Ovary (tissue), 9 donors: ENCODE data around the gene NUP85. TPM values are rescaled to one million over a fixed set of nuclear protein-coding genes. Genes with fewer than 3 reads are reported as not detected.

Experiments used
- DNase-seq, 5 donors: peaks; one replicate each; pipeline ENCODE4 v3.0.0-alpha.2; 2019 to 2020
- H3K27ac ChIP-seq, 2 donors: fragments of 200-600 bp; one replicate each; pipeline versions ENCODE4 v1.5.1 to v1.8.0; 2019 to 2022
- H3K27me3 ChIP-seq: fragments of 200-600 bp; one replicate; pipeline ENCODE4 v1.8.0; 2022
- H3K36me3 ChIP-seq: fragments of 200-600 bp; sonication (generic); one replicate; pipeline ENCODE4 v1.5.1; 2019
- H3K4me1 ChIP-seq: one replicate; pipeline ENCODE4 v1.8.1; 2013; ENCODE audit warnings: mild to moderate bottlenecking, moderate library complexity; ENCODE audit not compliant: insufficient read depth
- H3K4me3 ChIP-seq: fragments of 200-600 bp; sonication (generic); one replicate; pipeline ENCODE4 v1.5.1; 2017
- H3K9me3 ChIP-seq, 2 donors: fragments of 200-600 bp in 1 of 2; sonication (generic) in 1 of 2; one replicate each; pipeline versions ENCODE4 v1.5.1 to v1.8.1; 2013 to 2019; ENCODE audit warnings: mild to moderate bottlenecking in 1 of 2, moderate library complexity in 1 of 2
- CTCF ChIP-seq, 3 donors: fragments of 450-650 bp in 2 of 3; fragments of 200-600 bp in 1 of 3; IDR thresholded peaks; one replicate each; pipeline versions ENCODE4 v1.5.1 to v1.8.0; 2016 to 2022; ENCODE audit warnings: antibody characterized with exemption in 3 of 3, mild to moderate bottlenecking in 1 of 3
- EP300 ChIP-seq: sonication (generic); formaldehyde crosslinking; IDR thresholded peaks from one replicate; pipeline ENCODE4 v1.6.1; 2017; ENCODE audit warnings: antibody characterized with exemption
- POLR2A ChIP-seq: fragments of 450-650 bp; IDR thresholded peaks from one replicate; pipeline ENCODE4 v1.6.1; 2017; ENCODE audit warnings: antibody characterized with exemption, mild to moderate bottlenecking, moderate library complexity
- WGBS, 3 donors: extraction: QIAGEN DNeasy Blood & Tissue Kit in 1 of 3; methylation state at CpG; one replicate each; pipeline versions ENCODE4 v1.1.5 to v1.1.7; 2013 to 2017; 5-methylcytosine and 5-hydroxymethylcytosine counted together
- intact Hi-C, 4 donors: fragments of 100-400 bp; cut with DNase I; formaldehyde crosslinking; loops; one replicate each; pipeline versions ENCODE4 v1.11.0 to v1.15.1; 2022 to 2023
- polyA plus RNA-seq, 2 donors: library from polyadenylated mRNA; stranded (reverse); fragments of 200-250 nt in 1 of 2; fragments of 350-450 nt in 1 of 2; fragmentation: Illumina TruSeq in 1 of 2; extraction: RNeasy Lipid Tissue Mini Kit (QIAGEN cat#74804) in 1 of 2; gene quantifications; one replicate each; pipeline ENCODE4 v1.2.3, GENCODE V29; 2013 to 2014
- total RNA-seq, 7 donors: library from RNA; depleted of rRNA in 2 of 7; stranded (reverse); fragments of >200 nt in 2 of 7; fragmentation: NEBNext Ultra II Directional in 3 of 7; extraction: Animal tissue kit (Norgen Biotek cat#: 25700) in 3 of 7; gene quantifications; one replicate each; pipeline versions ENCODE4 v1.1.0 to v1.2.4, GENCODE V29; 2016 to 2023
- donor health status: DM: no; HTN: no; CAD: no; lungs with moderate emphysema.
- donor health status: DM: no; HTN: no; CAD: no.
- donor health status: Bipolar disorder and iron deficiency.
- donor health status: DM: yes; HTN: yes; CAD: no.
- donor health status: DM: no; HTN: no; CAD: no.
- donor health status: DM: yes; HTN: yes; CAD: no.

The NUP85 gene
- total and polyA plus RNA-seq, 9 donors = 23.4 to 82.2 (median 50.8) TPM

GRCh38 chr17:75244133-75244866 is 38.8 kb downstream of the NUP85 start:
- no peaks in the 10 kb centered on the region for H3K36me3 ChIP-seq
- H3K27me3 ChIP-seq = no peaks in the 10 kb centered on the region
- DNase-seq = no peak
- H3K27ac ChIP-seq = no peak overlapping the region
- WGBS, 3 donors = 85 to 88% (median 85%) methylated on average over 22 of the region's 22 CpGs
- intact Hi-C loops = no loop called here
- TF ChIP-seq POLR2A (no peak), EP300 (no peak), CTCF (IDR thresholded peaks at IDR 0.05) (no peak)
- no peaks in the 10 kb centered on the region for H3K4me1 ChIP-seq
- no peak overlapping the region for H3K4me3 ChIP-seq
- no peaks in the 10 kb centered on the region for H3K9me3 ChIP-seq

DNA sequence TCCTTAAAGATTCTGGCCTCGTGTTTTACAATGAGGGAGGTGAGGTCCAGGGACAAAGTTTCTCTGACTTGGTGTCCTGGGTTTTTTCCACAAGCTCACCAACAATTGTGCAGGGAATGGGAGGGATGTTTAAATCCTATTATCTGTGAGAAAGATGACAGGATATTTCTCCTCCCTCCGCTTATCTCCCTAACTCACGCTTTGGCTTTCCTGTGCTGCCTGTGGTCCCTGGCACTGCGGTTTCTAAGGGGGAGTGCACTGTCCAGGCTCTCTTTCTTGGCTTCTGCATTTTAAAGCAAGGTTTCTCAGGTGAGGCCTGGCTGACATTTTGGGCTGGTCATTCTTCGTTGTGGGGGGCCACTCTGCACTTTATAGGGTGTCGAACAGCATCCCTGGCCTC is 39.5 kb downstream of the NUP85 start:
- Histone ChIP-seq H3K27ac (no peak overlapping the region), H3K4me1 (no peaks in the 10 kb centered on the region)
- intact Hi-C loops = no loop called here

GRCh38 chr17:75246404-75246803 is 40.9 kb downstream of the NUP85 start:
- 92 to 94% (median 93%) methylated on average over 12 of the region's 12 CpGs for WGBS, 3 donors
- no peaks in the 10 kb centered on the region for H3K36me3 ChIP-seq
- H3K27me3 ChIP-seq = no peaks in the 10 kb centered on the region
- TF ChIP-seq EP300 (no peak), CTCF (IDR thresholded peaks at IDR 0.05) (no peak), POLR2A (no peak)
- DNase-seq = no peak
- no peaks in the 10 kb centered on the region for H3K4me1 ChIP-seq
- H3K9me3 ChIP-seq = no peaks in the 10 kb centered on the region
- intact Hi-C loops = no loop called here
- no peak overlapping the region for H3K4me3 ChIP-seq
- no peak overlapping the region for H3K27ac ChIP-seq

More for the DNA sequence above, 39.5 kb downstream of the NUP85 start:
- 84 to 88% (median 87%) methylated on average over 6 of the region's 6 CpGs for WGBS, 3 donors
- Histone ChIP-seq H3K36me3 (no peaks in the 10 kb centered on the region), H3K9me3 (no peaks in the 10 kb centered on the region), H3K27me3 (no peaks in the 10 kb centered on the region), H3K4me3 (no peak overlapping the region)
- TF ChIP-seq CTCF (IDR thresholded peaks at IDR 0.05) = no peak
- DNase-seq = no peak

GRCh38 chr17:75249564-75249963 is 44.1 kb downstream of the NUP85 start:
- 73 to 77% (median 76%) methylated on average over 4 of the region's 4 CpGs for WGBS, 3 donors

More at GRCh38 chr17:75249564-75249963, 44.1 kb downstream of the NUP85 start:
- Histone ChIP-seq H3K27ac (no peak overlapping the region), H3K27me3 (no peaks in the 10 kb centered on the region), H3K36me3 (no peaks in the 10 kb centered on the region), H3K4me1 (no peaks in the 10 kb centered on the region), H3K9me3 (no peaks in the 10 kb centered on the region), H3K4me3 (no peak overlapping the region)
- intact Hi-C loops = no loop called here
- TF ChIP-seq CTCF (IDR thresholded peaks at IDR 0.05) (no peak), POLR2A (no peak), EP300 (no peak)
- no peak for DNase-seq
